Subcutaneous adipose tissue (tissue), 4 donors: ENCODE measurements around the gene C2orf78. TPM values are rescaled to one million over a fixed set of nuclear protein-coding genes. Genes with fewer than 3 reads are reported as not detected.
"Not testable (repeated sequence)": the region's sequence is repeated elsewhere in the genome, so short reads cannot be mapped to it uniquely, and the experiment has no call there.

Source experiments
- CTCF ChIP-seq: fragments of 450-650 bp; IDR thresholded peaks from one replicate; pipeline ENCODE4 v1.5.1; 2016; ENCODE audit warnings: low read depth, mild to moderate bottlenecking, control low read depth, antibody characterized with exemption, moderate library complexity
- total RNA-seq, 4 donors: library from RNA; depleted of rRNA; stranded (reverse); fragments of >200 nt; gene quantifications; one replicate each; pipeline ENCODE4 v1.1.0, GENCODE V29; 2016

C2orf78 gene, protein sequence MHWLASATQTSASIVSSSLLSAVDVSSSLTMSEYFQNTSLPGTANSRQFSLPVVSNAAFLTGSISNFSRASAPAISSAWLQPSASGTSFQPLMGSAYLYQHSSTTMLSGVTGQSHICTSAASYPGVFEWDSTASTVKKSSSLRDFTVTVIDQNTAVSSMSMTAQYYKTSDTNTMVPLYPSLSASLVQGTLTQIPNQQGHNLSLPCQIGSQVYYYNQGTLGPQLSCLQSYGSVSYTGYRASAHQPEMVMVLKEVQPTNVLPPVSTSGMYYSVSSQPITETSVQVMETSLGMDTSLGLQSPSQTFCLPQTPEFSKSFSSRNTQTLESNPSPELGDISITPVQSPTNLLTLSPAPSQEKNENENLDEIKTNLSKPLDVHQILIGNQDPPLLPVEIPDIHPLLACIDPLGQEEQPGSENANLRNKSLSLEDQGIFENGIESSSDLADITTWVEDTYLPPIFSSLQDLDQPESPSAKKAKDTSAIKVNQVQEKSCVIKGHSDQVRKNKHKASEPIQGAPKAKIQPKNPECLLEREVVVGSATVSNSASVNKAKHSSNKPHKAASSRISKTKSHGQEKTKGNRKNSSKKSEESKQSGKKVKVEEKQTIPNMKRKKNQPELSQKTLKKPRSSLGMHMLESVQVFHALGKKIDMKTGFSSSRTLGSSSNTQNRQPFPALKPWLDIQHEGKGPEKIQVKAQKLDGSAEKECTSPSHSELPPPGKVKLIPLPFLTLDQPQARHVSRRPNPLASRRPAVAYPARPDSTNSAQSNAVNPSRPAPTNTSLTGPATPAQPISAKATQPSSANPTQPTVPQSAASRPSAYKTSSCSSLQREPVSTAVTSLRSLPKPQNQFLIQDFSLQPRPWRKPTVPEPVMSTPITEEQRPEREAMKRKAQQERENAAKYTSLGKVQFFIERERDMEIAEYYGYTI
- not detected for total RNA-seq

DNA sequence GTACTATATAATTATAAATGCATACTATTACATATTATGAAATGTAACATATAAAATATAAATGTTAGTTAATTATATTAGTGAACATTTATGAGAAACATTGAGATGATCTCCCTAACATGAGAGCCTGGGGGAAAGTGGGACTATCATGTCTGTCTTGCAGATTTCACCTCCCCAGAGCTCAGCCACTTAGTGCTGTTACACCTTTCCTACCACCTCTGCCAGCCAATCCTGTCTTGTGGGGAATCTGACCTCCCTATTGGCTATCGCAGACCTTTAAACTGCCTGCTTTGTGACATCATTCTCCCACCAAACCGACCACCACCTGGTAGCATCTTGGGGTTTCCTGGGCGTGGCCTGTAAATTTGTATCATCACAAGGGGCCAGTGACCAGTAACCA, at the start of gene C2orf78:
TSS of gene C2orf78 (plus strand) at position 301 of the 400 bp plus-strand sequence. CDS start 127 bp downstream, outside the sequence.
- TF ChIP-seq CTCF: not testable (repeated sequence)

DNA sequence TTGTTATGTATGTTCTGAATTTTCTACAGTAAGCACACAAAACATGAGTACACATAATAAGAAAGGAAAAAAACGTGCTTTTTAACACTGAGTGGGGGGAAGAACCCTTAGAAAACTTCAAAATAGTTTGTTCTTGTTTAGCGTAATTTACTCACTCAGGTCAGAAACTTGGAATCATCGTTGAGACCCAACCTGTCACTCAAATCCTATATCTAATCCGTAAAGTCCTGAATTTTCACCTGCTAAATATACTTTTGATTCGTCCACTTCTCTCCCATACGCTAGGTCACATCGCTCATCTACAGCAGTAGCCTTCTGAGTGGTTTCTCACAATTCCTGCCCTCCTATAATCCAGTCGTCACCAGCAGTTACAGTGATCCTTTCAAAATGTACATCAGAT, 47.6 kb upstream of the C2orf78 start:
- no peak for TF ChIP-seq CTCF

DNA sequence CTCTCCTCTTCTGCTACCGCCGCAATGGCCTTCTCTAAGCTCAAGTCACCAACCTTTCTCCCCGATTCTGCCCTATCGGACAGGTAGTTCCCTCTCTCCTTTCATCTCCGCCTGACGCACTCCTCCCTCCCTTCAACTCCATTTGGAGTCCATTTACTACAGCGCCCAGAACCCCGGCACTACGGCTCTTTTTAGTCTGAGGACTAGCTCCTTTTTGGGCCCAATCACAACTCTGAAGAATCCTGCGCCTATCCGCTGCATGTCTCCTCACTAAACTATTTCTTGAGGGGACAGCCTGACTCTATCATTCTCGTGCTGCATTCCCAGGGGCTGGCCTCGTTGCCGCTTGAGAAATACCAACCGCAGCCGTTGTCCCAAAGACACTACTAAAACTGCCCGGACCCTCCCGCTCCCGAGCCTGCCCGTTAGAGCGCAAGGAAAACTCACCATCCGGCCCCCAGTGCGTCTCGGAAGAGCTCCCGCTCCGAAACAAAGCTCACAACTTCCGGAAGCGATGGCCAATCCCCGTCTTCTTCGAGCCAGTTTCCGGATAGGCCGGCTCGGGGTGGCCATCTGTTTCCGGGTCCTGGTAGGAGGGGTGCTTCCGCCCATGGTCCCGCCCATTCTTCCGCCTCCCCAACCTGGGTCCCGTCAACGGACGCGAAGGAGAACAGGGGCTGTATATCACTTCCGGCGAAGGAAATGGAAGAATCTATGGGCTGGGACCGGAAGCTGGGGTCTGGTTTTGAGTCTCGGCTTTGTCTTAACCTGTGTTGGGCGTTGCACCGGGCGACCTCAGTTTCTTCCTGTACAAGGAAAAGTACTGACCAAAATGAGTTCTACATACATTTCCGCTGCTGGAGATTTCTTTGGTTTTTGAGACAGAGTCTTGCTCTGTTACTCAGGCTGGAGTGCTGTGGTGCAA, 46.9 kb upstream of the C2orf78 start, which contains the start of gene TPRKB:
TSS of gene TPRKB (minus strand) at position 491 of the 925 bp plus-strand sequence. CDS start 2,776 bp downstream, outside the sequence.
- TF ChIP-seq CTCF: no peak

GRCh38 chr2:73739101-73739500, 44.9 kb upstream of the C2orf78 start:
- no peak for TF ChIP-seq CTCF

- TF ChIP-seq CTCF: no peak
These were observed 43.2 kb upstream of the C2orf78 start for GRCh38 chr2:73740767-73741166.

GRCh38 chr2:73746015-73746876, 37.7 kb upstream of the C2orf78 start:
- no peak for TF ChIP-seq CTCF
